GM21367 (cell line): ENCODE measurements around the gene DCP2.

Experiments
- ATAC-seq: cut with Tn5 transposase; IDR thresholded peaks from one replicate; pipeline ENCODE4 v1.9.1; 2021; ENCODE audit not compliant: unreplicated experiment

The DCP2 gene

GRCh38 chr5:113017881-113018635 lies 41.5 kb downstream of the DCP2 start:
- ATAC-seq: no peak

- no peak for ATAC-seq
Measured at GRCh38 chr5:113020461-113021273, 44.1 kb downstream of the DCP2 start.

GRCh38 chr5:113022661-113023060 lies 46.1 kb downstream of the DCP2 start:
- ATAC-seq: peak; percentile 77

DNA sequence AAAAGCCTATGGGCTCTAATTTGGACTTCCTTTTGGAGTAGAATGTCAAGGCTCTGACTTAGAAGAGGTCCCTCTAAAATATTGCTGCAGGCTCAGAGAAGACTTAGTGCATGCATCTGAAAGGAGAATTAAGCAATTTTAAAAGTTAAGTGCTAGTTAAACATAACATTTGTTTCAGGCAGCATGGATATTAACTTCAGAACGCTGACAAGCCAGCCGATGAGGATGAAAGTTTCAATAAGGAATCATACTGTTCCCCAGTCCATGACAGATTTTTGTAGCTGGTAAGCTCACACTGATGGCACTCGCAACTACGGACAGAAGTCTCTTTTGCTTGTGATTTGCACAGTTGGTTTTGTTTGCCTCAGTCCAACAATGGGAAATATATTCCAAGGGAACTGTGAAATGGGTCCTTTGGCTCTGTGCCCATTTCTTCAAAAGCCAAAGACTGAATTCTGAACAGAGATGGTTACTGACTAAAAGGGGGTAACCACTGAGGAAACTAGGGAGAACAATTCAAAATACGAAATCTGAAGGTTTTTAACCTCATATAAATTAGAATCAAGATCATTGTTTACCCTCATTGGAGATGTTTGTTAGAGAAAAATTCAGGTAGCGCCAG lies 47.6 kb downstream of the DCP2 start:
- no peak for ATAC-seq

DNA sequence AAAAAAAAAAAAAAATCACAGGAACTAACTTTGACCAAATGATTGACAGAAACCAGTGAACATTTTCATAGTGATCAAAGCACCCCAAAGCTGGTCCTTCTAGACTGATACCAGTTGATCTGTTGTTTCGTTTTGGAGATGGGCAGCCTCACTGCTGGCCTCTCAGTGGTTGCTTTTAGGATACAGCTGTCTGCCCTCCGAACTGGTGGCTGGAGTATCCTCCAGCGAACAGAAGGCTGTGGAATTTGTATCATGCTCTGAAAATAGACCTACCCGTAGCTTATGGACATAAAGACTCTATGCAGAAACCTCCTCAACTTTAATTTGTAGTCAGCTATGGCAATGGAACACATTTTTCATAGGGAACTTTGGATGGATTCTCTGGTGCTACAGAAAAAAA lies 49.0 kb downstream of the DCP2 start:
- ATAC-seq: no peak

GRCh38 chr5:113026211-113026610 lies 49.6 kb downstream of the DCP2 start:
- no peak for ATAC-seq

GRCh38 chr5:113027015-113027414 lies 50.4 kb downstream of the DCP2 start:
- ATAC-seq: no peak

DNA sequence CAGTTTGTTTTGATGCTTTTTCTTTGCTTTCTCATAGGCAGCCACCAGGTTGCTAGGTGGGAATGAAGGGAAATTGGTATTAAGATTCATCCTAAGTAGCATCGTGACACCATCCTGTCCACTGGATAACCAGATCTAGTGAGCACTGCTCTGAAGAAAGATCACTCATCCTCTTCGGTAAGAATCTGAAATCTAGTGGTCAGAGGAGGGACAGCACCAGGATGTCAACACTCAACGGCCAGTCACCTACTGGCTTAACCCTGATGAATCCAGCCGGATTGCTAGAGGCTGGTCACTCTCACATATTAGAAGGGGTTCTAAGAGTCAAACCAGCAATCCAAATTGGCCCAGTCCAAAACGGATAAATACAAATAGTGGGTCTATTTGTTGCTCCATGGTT lies 50.8 kb downstream of the DCP2 start:
- no peak for ATAC-seq

DNA sequence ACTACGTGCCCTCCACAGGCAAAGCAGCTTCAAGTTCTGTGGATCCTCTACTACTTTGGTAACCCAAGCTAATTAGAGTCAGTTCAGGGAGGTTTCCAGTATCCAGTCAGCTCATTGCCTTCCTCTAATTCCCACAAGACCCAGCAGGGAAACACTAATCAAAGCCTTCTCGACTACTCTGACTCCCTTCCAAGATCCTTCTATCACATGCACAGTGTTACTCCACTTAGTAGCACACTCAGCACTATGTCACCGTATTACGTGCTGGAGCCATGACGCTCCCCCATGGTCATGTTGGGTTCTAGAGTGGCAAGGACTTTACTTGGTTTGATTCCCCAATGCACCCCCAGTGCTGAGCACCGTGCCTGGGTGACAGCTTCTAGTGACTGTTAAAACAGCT lies 53.0 kb downstream of the DCP2 start:
- no peak for ATAC-seq

DNA sequence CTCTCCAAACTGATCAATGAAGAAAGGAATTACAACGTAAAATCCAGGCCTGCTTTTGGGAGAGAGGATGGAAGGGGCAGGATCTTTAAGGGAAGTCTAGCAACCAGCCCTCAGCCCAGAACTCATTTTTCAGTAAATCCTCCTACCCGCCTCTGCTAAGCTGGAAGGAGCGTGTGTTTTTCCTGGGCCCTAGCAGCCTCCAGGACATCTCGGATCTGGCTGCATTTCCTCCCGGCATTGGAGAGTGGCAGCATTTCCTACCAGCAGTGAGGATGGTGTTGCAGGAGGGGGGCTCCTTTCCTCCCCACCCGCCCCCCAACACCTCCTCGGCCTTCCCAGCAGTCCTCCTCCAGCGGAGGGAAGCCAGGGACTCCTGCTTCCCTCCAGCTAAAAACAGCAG lies 54.5 kb downstream of the DCP2 start:
- ATAC-seq: no peak

- no peak for ATAC-seq
Measured at GRCh38 chr5:113031557-113031956, 55.0 kb downstream of the DCP2 start.

DNA sequence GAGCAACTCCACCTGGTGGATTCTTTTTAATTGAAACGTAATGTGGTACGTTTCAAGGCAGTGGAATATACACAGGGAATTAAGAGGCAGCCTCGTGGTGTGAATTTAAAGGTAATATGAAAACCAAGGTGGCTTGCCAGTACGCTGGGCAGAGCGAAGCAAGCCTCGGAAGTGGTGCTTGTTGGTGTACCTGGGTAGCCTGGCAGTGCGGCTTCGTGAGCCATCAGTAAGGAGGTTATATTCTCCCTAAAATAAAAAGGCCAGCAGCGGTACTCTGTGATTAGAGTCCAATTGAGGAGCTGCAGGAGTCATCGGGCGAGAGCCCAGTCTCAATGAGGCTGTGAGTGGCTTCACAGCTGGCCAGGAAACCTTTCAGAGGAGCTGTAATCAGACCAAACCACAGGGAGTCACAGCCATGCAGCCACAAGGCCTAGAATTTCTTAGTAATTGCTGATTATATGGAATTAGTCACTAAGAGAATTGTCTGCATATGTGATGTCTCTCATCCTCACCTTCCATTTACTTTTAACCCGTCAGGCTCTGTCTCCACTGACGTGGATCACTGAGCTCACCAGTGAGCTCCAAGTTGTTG lies 57.7 kb downstream of the DCP2 start:
- ATAC-seq: no peak

- no peak for ATAC-seq
Measured at GRCh38 chr5:113035096-113035495, 58.5 kb downstream of the DCP2 start.

DNA sequence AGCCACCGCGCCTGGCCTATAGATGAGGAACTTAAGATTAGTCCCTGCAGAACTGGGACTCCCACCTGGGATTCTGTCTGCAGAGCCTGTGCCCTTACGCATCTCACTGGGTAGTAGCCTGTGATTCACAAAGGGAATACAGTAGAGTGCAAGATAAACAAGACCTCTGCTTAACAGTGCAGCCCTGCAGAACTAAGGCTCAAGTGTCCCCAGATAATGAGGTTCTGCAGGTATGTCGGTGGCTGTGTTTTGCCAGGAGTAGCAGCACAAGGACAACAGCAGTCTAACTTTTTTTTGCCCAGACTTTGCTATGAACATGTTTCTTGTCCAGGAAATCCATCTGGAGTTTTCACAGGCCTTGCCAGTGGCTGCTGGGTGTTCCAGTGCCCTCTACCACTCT lies 59.7 kb downstream of the DCP2 start:
- ATAC-seq: no peak

GRCh38 chr5:113036826-113037225 lies 60.2 kb downstream of the DCP2 start:
- ATAC-seq: no peak

GRCh38 chr5:113038136-113038535 lies 61.5 kb downstream of the DCP2 start:
- ATAC-seq: no peak

DNA sequence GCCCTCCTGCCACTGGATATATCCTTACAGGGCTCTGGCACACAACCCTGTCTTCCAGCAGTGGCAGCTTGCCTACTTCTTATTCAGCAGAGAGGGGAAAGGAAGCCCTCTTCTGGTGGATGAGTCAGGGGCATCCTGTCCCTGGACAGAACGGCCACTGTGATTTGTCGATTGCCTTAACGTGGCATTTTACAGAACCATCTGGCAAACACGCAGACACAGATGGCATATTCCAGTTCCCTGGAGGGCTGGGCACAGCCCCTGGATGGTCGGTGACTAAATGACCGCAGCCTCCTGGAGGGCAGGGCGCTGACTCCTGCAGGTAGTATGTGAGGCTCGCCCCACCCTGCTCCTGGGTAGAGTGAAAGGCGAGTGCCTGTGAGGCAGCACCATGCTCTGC lies 62.1 kb downstream of the DCP2 start:
- ATAC-seq: no peak

GRCh38 chr5:113039229-113039933 lies 62.8 kb downstream of the DCP2 start:
- ATAC-seq: no peak

- no peak for ATAC-seq
Measured at GRCh38 chr5:113039934-113040285, 63.3 kb downstream of the DCP2 start.

- no peak for ATAC-seq
Measured at GRCh38 chr5:113040672-113041260, 64.2 kb downstream of the DCP2 start.
